Right renal cortex interstitium (tissue), 3 donors: ENCODE measurements around the gene TMEM30A. TPM values are rescaled to one million over a fixed set of nuclear protein-coding genes. Genes with fewer than 3 reads are reported as not detected.
A peak's percentile ranks its signal among the peaks of the same experiment; 100 is the strongest.

ENCODE experiments used
- DNase-seq, 3 donors: peaks; one replicate each; pipeline ENCODE4 v3.0.0-alpha.2; 2013; ENCODE audit warnings: low read depth in 3 of 3, low spot score in 2 of 3
- polyA plus RNA-seq, 3 donors: library from polyadenylated mRNA; unstranded; fragments of 120-200 nt; gene quantifications; one replicate each; pipeline ENCODE4 v1.2.1, GENCODE V29; 2013; ENCODE audit not compliant: insufficient read length in 3 of 3

Gene TMEM30A
- polyA plus RNA-seq, result 100 to 1,000 TPM; 125 to 137 (median 130) TPM

- DNase-seq, result peak; percentile 94 to 97 (median 94)
Measured at GRCh38 chr6:75284632-75285282, at the start of gene TMEM30A. Gene TMEM30A (minus strand): TSS chr6:75284792. CDS start chr6:75284638, 154 bp downstream.

GRCh38 chr6:75333676-75334200 is 49.1 kb upstream of the TMEM30A start:
- DNase-seq, result no peak

DNA sequence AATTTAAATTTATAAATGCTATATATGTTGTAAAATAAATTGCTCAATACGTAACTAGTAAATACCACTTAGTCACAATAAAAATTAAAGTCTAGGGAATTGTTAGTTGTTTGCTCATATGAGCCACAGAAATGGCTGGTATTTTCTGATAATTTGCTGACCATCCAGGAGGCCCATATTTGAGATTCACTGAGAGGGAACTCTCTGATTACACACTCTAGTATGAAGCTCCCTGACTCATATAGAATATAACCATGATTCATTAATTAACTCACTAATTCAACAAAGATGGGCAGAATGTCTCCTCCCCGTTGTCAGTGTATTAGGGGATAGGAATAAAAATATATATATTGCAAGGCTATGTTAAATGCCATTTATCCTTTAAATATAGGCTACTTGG is 46.6 kb upstream of the TMEM30A start:
- no peak for DNase-seq

GRCh38 chr6:75329703-75330102 is 45.1 kb upstream of the TMEM30A start:
- DNase-seq, result no peak

GRCh38 chr6:75327807-75328206 is 43.2 kb upstream of the TMEM30A start:
- DNase-seq, result no peak

DNA sequence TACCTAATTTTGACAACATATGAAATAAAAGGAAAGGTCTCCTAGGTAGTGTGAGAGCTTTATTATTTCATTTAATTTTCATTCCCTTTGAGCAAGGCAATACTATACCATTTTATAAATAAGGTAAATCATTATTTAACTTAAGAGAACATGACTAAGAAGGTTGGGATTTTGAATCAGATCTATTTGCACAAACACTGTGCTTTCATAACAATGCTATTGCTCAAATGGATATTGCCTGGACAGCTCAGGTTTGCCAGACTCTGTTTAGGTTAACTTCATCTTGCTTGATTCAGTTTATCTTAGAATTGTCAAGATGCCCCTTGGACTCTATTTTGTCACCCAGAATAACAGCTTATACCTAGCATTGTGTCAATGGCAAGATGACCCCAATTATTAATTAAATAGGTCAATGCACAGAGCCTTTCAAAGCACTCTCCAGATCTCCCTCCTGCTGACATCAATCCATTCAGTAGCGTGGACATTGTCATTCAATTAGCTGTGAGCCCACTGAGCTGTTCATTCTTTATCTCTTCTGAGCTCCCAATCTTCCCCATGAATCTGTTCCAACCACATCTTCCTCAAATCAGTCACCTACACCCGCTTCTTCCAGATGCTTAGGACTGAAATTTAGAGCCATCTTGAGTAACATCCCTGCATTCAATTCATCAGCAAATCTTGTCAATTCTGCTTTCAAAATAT is 42.1 kb upstream of the TMEM30A start:
- DNase-seq, result no peak

- no peak for DNase-seq
Measured at GRCh38 chr6:75318900-75319299, 34.3 kb upstream of the TMEM30A start.

DNA sequence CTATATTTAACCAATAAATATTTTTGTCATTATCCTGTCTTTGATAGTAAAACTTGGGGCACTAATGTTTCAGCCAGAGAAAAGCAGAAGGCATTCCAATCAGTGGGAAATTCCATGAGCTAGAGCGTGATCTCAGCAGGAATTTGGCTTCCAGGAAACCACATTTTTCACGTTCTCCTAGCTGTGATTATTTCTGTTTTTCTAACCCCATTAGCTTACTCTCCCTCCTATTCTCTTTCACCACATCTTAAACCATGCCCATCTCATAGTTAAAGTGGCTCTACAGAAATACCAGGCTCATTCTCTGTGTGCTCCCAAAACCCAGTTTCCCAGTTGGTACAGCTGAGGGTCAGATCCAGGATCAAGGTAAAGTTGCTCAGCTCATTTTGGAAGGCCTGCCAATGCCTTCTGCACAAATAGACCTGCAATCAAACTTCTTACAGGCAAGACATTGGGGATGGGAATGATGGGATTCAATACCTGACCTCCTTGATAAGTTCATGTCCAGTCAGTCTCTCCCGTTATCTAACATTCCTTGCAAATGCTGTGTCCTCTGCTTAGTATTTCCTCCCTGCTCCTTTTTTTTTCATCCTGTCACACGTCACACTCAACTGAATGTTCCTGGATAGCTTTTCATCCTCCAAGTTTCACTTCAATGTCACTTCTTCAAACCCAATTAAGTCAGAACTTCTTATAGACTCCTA is 33.1 kb upstream of the TMEM30A start:
- DNase-seq, result no peak

DNA sequence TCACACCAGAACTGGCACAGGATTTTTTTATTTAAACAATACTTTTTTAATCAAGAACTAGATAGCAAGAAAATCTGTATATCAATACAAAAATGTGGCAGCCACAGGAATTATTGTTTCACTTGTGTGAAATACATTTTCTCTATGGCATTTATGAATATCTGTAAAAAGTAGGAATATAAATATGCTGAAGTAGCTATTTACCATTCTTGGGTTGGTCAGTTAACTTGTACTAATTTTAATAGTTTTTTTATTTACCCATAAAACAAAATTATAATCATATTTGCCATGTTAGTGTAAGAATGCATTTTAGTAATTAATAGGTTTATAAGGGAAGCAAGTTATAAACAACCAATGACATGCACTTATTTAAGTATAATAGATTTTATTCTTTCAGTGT is 31.4 kb upstream of the TMEM30A start:
- no peak for DNase-seq

- DNase-seq, result no peak
Measured at GRCh38 chr6:75308250-75308988, 23.8 kb upstream of the TMEM30A start.

GRCh38 chr6:75307364-75308004 is 22.9 kb upstream of the TMEM30A start:
- DNase-seq, result no peak

DNA sequence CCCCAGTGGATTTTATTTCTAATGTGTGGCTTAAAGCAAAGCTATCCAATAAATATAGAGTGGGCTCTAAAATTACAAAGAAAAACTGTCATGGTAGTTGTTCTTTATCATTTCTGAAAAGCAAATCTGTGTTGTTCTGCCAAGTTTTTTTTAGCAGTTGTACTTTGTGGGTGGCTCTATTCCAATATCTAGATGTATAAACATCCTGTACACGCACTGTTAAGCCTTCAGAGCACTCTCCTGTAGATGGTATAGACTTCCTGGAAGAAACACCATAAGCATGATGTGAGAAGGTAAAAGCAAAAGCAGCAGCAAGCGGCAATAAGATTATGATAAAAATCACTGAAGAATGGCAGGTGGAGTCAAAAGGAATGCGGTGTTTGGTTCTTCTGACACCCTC is 21.5 kb upstream of the TMEM30A start:
- DNase-seq, result no peak

- no peak for DNase-seq
Measured at GRCh38 chr6:75305573-75305972, 21.0 kb upstream of the TMEM30A start.

DNA sequence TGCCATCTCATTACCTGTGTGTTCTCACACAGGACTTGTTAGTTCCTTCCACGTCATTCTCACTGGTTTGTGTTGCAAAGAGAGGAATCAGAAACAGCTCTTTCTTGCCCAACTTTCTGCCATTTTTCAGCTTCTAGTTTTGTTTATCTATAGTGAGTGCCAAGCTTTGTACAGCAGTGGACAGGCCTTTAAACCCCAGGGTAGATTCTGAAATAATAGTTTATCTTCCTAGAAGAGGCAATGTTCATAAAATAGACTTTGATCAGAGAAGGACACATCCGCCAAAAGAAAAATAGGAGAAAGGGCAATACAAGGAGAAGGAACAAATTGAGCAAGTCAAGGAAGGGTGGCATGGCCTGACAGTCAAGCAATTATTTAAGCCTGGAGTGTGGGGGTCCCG is 17.7 kb upstream of the TMEM30A start:
- DNase-seq, result no peak

DNA sequence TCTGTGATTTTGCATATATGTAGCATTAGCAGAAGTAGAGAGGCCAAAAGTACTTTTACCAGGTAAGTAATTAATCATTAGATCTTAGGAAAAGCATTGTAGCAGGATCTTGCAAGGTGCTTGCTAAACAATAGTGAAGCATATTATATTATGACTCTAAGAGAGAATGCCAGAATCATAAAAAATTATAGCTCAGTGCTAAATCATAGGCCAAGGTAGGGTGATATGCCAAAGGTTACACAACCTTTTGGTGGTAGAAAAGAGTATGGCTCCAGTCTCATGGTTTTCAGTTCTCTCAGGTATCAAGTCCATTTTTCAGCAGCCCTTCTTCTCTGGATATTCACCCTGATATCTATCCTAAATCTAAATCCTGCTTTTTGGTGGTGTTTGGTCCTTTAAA is 16.9 kb upstream of the TMEM30A start:
- DNase-seq, result no peak

- DNase-seq, result no peak
Measured at GRCh38 chr6:75301088-75301487, 16.5 kb upstream of the TMEM30A start.

- DNase-seq, result no peak
Measured at GRCh38 chr6:75300531-75300855, 15.9 kb upstream of the TMEM30A start.

- no peak for DNase-seq
Measured at GRCh38 chr6:75299801-75300530, 15.4 kb upstream of the TMEM30A start.

GRCh38 chr6:75296811-75297779 is 12.5 kb upstream of the TMEM30A start:
- peak in 2 of 3 donors; percentile 40 to 57 for DNase-seq
